GM12892 (cell line): ENCODE data around the gene NCAPG2.

Source experiments
- POLR2A ChIP-seq: IDR thresholded peaks from 2 replicates; pipeline ENCODE4 v1.6.1; 2011; ENCODE audit warnings: low read depth, low read length, control low read depth
- POLR2AphosphoS5 ChIP-seq: IDR thresholded peaks from 2 replicates; pipeline ENCODE4 v1.6.1; 2011; ENCODE audit warnings: low read depth, low read length, control low read depth

DNA sequence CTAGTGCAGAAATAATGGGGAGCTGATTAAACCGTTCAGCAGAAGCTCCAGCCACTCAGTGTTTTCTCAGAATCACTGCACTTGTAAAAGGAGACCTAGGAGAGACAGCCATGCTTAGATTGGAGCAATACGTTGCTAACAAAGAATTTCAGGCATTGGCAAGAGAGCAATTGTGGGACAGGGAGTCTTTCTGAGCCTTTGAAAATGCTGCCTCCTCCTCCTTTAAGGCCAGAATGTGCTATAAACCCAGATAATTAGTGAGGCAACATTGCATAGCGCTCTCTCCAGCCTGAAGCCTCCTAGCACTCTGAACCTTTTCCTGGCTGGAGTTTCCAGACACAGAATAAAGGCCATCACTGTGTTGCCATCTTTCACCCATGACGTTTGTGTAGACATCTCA is 98.5 kb downstream of the NCAPG2 start:
- TF ChIP-seq POLR2AphosphoS5: no peak
- no peak for TF ChIP-seq POLR2A
